GM23338 (cell line): ENCODE measurements around the gene RXRA. TPM values are rescaled to one million over a fixed set of nuclear protein-coding genes. Genes with fewer than 3 reads are reported as not detected.

Experiments used
- ATAC-seq: fragments of 200-7000 bp; cut with Tn5 transposase; 3 replicates; pipeline ENCODE4 v1.9.1; 2020
- DNase-seq: peaks from one replicate; pipeline ENCODE4 v3.0.0-alpha.2; 2015; ENCODE audit warnings: low spot score
- H2AFZ ChIP-seq: fragments of 200-600 bp; sonication (generic); 2 replicates; pipeline ENCODE4 v1.8.0; 2016; ENCODE audit warnings: antibody characterized with exemption, mild to moderate bottlenecking, moderate library complexity
- H3F3A ChIP-seq: fragments of 200-600 bp; sonication (generic); replicated peaks from 2 replicates; pipeline ENCODE4 v1.8.0; 2017; ENCODE audit warnings: antibody characterized with exemption, mixed run types, low read depth
- H3K27ac ChIP-seq: fragments of 200-600 bp; sonication (generic); 2 replicates; pipeline ENCODE4 v1.6.1; 2016; ENCODE audit warnings: low read depth
- H3K27me3 ChIP-seq: fragments of 200-600 bp; sonication (generic); 2 replicates; pipeline ENCODE4 v1.8.0; 2016; ENCODE audit warnings: mild to moderate bottlenecking, mixed run types, moderate library complexity; ENCODE audit not compliant: insufficient read depth
- H3K36me3 ChIP-seq: fragments of 200-600 bp; sonication (generic); 2 replicates; pipeline ENCODE4 v1.8.0; 2016; ENCODE audit warnings: mild to moderate bottlenecking; ENCODE audit not compliant: insufficient read depth
- H3K4me1 ChIP-seq: fragments of 200-600 bp; sonication (generic); 2 replicates; pipeline ENCODE4 v1.8.0; 2016; ENCODE audit warnings: mild to moderate bottlenecking, moderate library complexity; ENCODE audit not compliant: insufficient read depth
- H3K4me2 ChIP-seq: fragments of 200-600 bp; sonication (generic); 2 replicates; pipeline ENCODE4 v1.7.1; 2017; ENCODE audit warnings: mixed run types
- H3K4me3 ChIP-seq: fragments of 200-600 bp; sonication (generic); 2 replicates; pipeline ENCODE4 v1.6.1; 2016; ENCODE audit warnings: mixed run types
- H3K79me2 ChIP-seq: fragments of 200-600 bp; sonication (generic); replicated peaks from 2 replicates; pipeline ENCODE4 v1.8.0; 2017; ENCODE audit warnings: mild to moderate bottlenecking; ENCODE audit not compliant: insufficient read depth
- H3K9me2 ChIP-seq: fragments of 200-600 bp; sonication (generic); 2 replicates; pipeline ENCODE4 v1.8.0; 2017; ENCODE audit not compliant: insufficient read depth
- H4K20me1 ChIP-seq: fragments of 200-600 bp; sonication (generic); replicated peaks from 2 replicates; pipeline ENCODE4 v1.8.0; 2017; ENCODE audit warnings: mild to moderate bottlenecking; ENCODE audit not compliant: insufficient read depth
- H3K27ac Mint-ChIP-seq: 2 replicates; pipeline ENCODE4 v1.8.0; 2020; ENCODE audit warnings: inconsistent platforms, mild to moderate bottlenecking, moderate library complexity, mixed read lengths
- H3K27me3 Mint-ChIP-seq: 3 replicates; pipeline ENCODE4 v1.8.0; 2022; ENCODE audit warnings: low read depth, mild to moderate bottlenecking, moderate library complexity, mixed read lengths, inconsistent platforms; ENCODE audit not compliant: insufficient read depth, poor library complexity
- H3K36me3 Mint-ChIP-seq: 3 replicates; pipeline ENCODE4 v1.8.0; 2021; ENCODE audit warnings: low read depth, mild to moderate bottlenecking, inconsistent platforms, moderate library complexity, mixed read lengths
- H3K4me1 Mint-ChIP-seq: 3 replicates; pipeline ENCODE4 v1.8.0; 2020; ENCODE audit warnings: mild to moderate bottlenecking, inconsistent platforms, mixed read lengths
- H3K4me3 Mint-ChIP-seq: 3 replicates; pipeline ENCODE4 v1.8.0; 2021; ENCODE audit warnings: moderate library complexity, mild to moderate bottlenecking, inconsistent platforms, mixed read lengths
- H3K9me3 Mint-ChIP-seq: 3 replicates; pipeline ENCODE4 v1.8.0; 2020; ENCODE audit warnings: moderate library complexity, mild to moderate bottlenecking, inconsistent platforms, mixed read lengths
- CTCF ChIP-seq, 2 experiments: fragments of 200-600 bp in 1 of 2; sonication (generic) in 1 of 2; conservative IDR thresholded peaks; 2 replicates each; pipeline versions ENCODE4 v1.5.1 to v1.6.1; 2016 to 2017; ENCODE audit warnings: antibody characterized with exemption in 2 of 2, low read depth in 2 of 2, mild to moderate bottlenecking in 2 of 2, moderate library complexity in 1 of 2
- ETS1 ChIP-seq: IDR thresholded peaks from 2 replicates; pipeline ENCODE4 v1.6.1; 2016; ENCODE audit warnings: antibody characterized with exemption
- EZH2phosphoT487 ChIP-seq: fragments of 200-600 bp; sonication (generic); IDR thresholded peaks from one replicate; pipeline ENCODE4 v1.8.1; 2018; ENCODE audit warnings: antibody characterized with exemption; ENCODE audit not compliant: unreplicated experiment
- JUNB ChIP-seq: IDR thresholded peaks from one replicate; pipeline ENCODE4 v1.6.1; 2016; ENCODE audit warnings: antibody characterized with exemption; ENCODE audit not compliant: unreplicated experiment
- REST ChIP-seq: IDR thresholded peaks from one replicate; pipeline ENCODE4 v1.6.1; 2018; ENCODE audit warnings: antibody characterized with exemption; ENCODE audit not compliant: unreplicated experiment
- ZNF331 ChIP-seq: fragments of 250-450 bp; sonication (Bioruptor Pico); IDR thresholded peaks from 2 replicates; pipeline ENCODE4 v1.5.0; 2020; ENCODE audit warnings: low read depth, mild to moderate bottlenecking, moderate library complexity
- ZNF462 ChIP-seq: fragments of 250-450 bp; sonication (Bioruptor Pico); IDR thresholded peaks from 2 replicates; pipeline ENCODE4 v1.5.0; 2020; ENCODE audit warnings: mild to moderate bottlenecking, moderate library complexity
- polyA plus RNA-seq: library from polyadenylated mRNA; unstranded; fragments of >200 nt; fragmentation: Nextera tagmentation; extraction: Ambion mirVana; gene quantifications from 2 replicates; pipeline ENCODE4 v1.2.1, GENCODE V29; 2016
- total RNA-seq: library from RNA; depleted of rRNA; stranded (reverse); fragments of >200 nt; shearing (Covaris generic); gene quantifications from 2 replicates; pipeline ENCODE4 v1.2.3, GENCODE V29; 2014

The RXRA gene
- total and polyA plus RNA-seq, 2 experiments from 2014 or later: 4.9 to 17.9 TPM

GRCh38 chr9:134438195-134438788 lies 112.0 kb downstream of the RXRA start:
- H3K4me1 ChIP-seq: no peaks in the 10 kb centered on the region
- peak; percentile 59 for DNase-seq

More at GRCh38 chr9:134438195-134438788, 112.0 kb downstream of the RXRA start:
- no peaks in the 10 kb centered on the region for H3F3A ChIP-seq
- H3K4me2 ChIP-seq: no peak overlapping the region
- H3K9me3 Mint-ChIP-seq: no peaks in the 10 kb centered on the region
- H3K36me3 ChIP-seq: no peaks in the 10 kb centered on the region
- peaks cover 5% of the 10 kb centered on the region for H3K27me3 Mint-ChIP-seq
- no peak for TF ChIP-seq EZH2phosphoT487
- no peak for TF ChIP-seq ETS1
- no peak for TF ChIP-seq ZNF462 (CRISPR knock-in tag)
- TF ChIP-seq REST: no peak
- TF ChIP-seq ZNF331 (CRISPR knock-in tag): no peak
- TF ChIP-seq JUNB: no peak
- TF ChIP-seq CTCF (conservative IDR thresholded peaks at IDR 0.05; ENCODE audit: low read depth in 2 of 2): peak; percentile 16 to 23; a peak in 2 of 4 replicates
- H3K4me3 Mint-ChIP-seq: no peak overlapping the region
- no peak overlapping the region for H3K27ac Mint-ChIP-seq
- no peaks in the 10 kb centered on the region for H3K27me3 ChIP-seq
- no peaks in the 10 kb centered on the region; the same call in 1 of the 2 replicates for H4K20me1 ChIP-seq
- H3K36me3 Mint-ChIP-seq: peaks cover 10% of the 10 kb centered on the region
- no peaks in the 10 kb centered on the region for H3K9me2 ChIP-seq
- H3K4me1 Mint-ChIP-seq: peaks cover 3% of the 10 kb centered on the region; the same call in 2 of the 3 replicates
- no peaks in the 10 kb centered on the region for H3K79me2 ChIP-seq
- H2AFZ ChIP-seq: no peak overlapping the region
- no peak overlapping the region for H3K4me3 ChIP-seq
- H3K27ac ChIP-seq: no peak overlapping the region
- peak; percentile 59 for ATAC-seq
